T-cell (primary cell): ENCODE results near the gene BAIAP2. TPM values are rescaled to one million over a fixed set of nuclear protein-coding genes. Genes with fewer than 3 reads are reported as not detected.

ENCODE experiments used
- ATAC-seq, 4 experiments: fragments of 200-7000 bp in 3 of 4; fragments of 150-1000 bp in 1 of 4; cut with Tn5 transposase; replicated peaks in 1 of 4; 1 replicate in 3 of 4; 2 replicates in 1 of 4; pipeline ENCODE4 v1.10.0; 2021; ENCODE audit warnings: moderate library complexity in 3 of 4, mild to moderate bottlenecking in 2 of 4, moderate number of reproducible peaks in 1 of 4
- CTCF ChIA-PET, 2 donors: fragments of 300-600 bp; sonication (Branson Sonifier 250); formaldehyde crosslinking; loops; one replicate each; lab custom pipeline; 2022; ENCODE audit warnings: antibody characterized with exemption in 2 of 2; lab: Charles Lee
- POLR2A ChIA-PET, 2 donors: fragments of 300-600 bp; sonication (Branson Sonifier 250); formaldehyde crosslinking; loops; one replicate each; lab custom pipeline; 2022; ENCODE audit warnings: antibody characterized with exemption in 2 of 2; lab: Charles Lee
- DNase-seq, 35 experiments: peaks; one replicate each; pipeline versions ENCODE4 v3.0.0 to v3.0.0-alpha.2; 2013 to 2023
- H3K27ac ChIP-seq: one replicate; pipeline ENCODE4 v1.5.1; 2013; ENCODE audit warnings: low read length
- H3K27me3 ChIP-seq, 2 experiments: replicated peaks in 1 of 2; 1 replicate in 1 of 2; 2 replicates in 1 of 2; pipeline versions ENCODE4 v1.6.1 to v1.7.0; 2013; ENCODE audit warnings: low read length in 1 of 2, mixed read lengths in 1 of 2; ENCODE audit not compliant: control insufficient read depth in 2 of 2, insufficient read depth in 2 of 2; ENCODE audit errors: extremely low read depth in 1 of 2
- H3K36me3 ChIP-seq, 2 donors: 1 replicate in 1 of 2; 2 replicates in 1 of 2; pipeline versions ENCODE4 v1.6.1 to v1.7.0; 2013; ENCODE audit warnings: low read length in 1 of 2; ENCODE audit not compliant: control insufficient read depth in 2 of 2, insufficient read depth in 1 of 2; ENCODE audit errors: extremely low read depth in 1 of 2
- H3K4me1 ChIP-seq, 2 experiments: 1 replicate in 1 of 2; 2 replicates in 1 of 2; pipeline versions ENCODE4 v1.6.1 to v1.7.0; 2013; ENCODE audit warnings: low read length in 2 of 2, mixed read lengths in 1 of 2; ENCODE audit not compliant: insufficient read depth in 2 of 2, control insufficient read depth in 1 of 2; ENCODE audit errors: extremely low read depth in 1 of 2
- H3K4me3 ChIP-seq, 2 donors: 1 replicate in 1 of 2; 2 replicates in 1 of 2; pipeline versions ENCODE4 v1.5.1 to v1.7.0; 2013; ENCODE audit warnings: mild to moderate bottlenecking in 2 of 2, low read length in 1 of 2, moderate library complexity in 1 of 2; ENCODE audit not compliant: control insufficient read depth in 1 of 2; ENCODE audit errors: extremely low read depth in 1 of 2
- H3K9me3 ChIP-seq: 2 replicates; pipeline ENCODE4 v1.7.0; 2013
- H3K27ac Mint-ChIP-seq, 2 donors: one replicate each; pipeline ENCODE4 v1.8.0; 2020 to 2021; ENCODE audit warnings: mild to moderate bottlenecking in 2 of 2, mixed read lengths in 2 of 2
- H3K27me3 Mint-ChIP-seq, 2 donors: one replicate each; pipeline ENCODE4 v1.8.0; 2021 to 2022; ENCODE audit warnings: mixed read lengths in 2 of 2
- H3K36me3 Mint-ChIP-seq: one replicate; pipeline ENCODE4 v1.8.0; 2021; ENCODE audit warnings: mixed read lengths
- H3K4me1 Mint-ChIP-seq, 3 donors: one replicate each; pipeline ENCODE4 v1.8.0; 2020 to 2022; ENCODE audit warnings: mixed read lengths in 3 of 3, mild to moderate bottlenecking in 1 of 3
- H3K4me3 Mint-ChIP-seq, 3 donors: one replicate each; pipeline ENCODE4 v1.8.0; 2020 to 2022; ENCODE audit warnings: mild to moderate bottlenecking in 3 of 3, mixed read lengths in 3 of 3, moderate library complexity in 3 of 3
- H3K9me3 Mint-ChIP-seq, 3 donors: one replicate each; pipeline ENCODE4 v1.8.0; 2020 to 2022; ENCODE audit warnings: mixed read lengths in 3 of 3
- WGBS: methylation state at CpG from one replicate; pipeline ENCODE4 v1.1.5; 2013; ENCODE audit warnings: missing lambda C conversion rate; ENCODE audit not compliant: insufficient coverage; 5-methylcytosine and 5-hydroxymethylcytosine counted together
- total RNA-seq, 35 experiments: library from RNA in 6 of 35; stranded (reverse) in 6 of 35; fragments of 120-200 nt in 1 of 35; gene quantifications; one replicate each; pipeline versions ENCODE4 v1.2.1 to v1.2.4 and lab custom pipeline; 2013 to 2026

Gene BAIAP2
- total RNA-seq, 5 donors from 2014 or later (not counting 1 experiment from before 2014, with no cell fraction given): 6.3 to 12.0 (median 10.1) TPM

GRCh38 chr17:81071761-81072741 is 37.1 kb downstream of the BAIAP2 start:
- no peaks in the 10 kb centered on the region for H3K4me1 ChIP-seq
- H3K27ac ChIP-seq: no peak overlapping the region
- no peaks in the 10 kb centered on the region for H3K36me3 ChIP-seq
- no peaks in the 10 kb centered on the region for H3K27me3 ChIP-seq
- H3K27ac Mint-ChIP-seq: no peak overlapping the region
- no peak overlapping the region for H3K4me3 ChIP-seq
- H3K9me3 ChIP-seq: no peaks in the 10 kb centered on the region
- DNase-seq: no peak
- no peaks in the 10 kb centered on the region for H3K36me3 Mint-ChIP-seq
- POLR2A ChIA-PET: no interaction called here
- CTCF ChIA-PET: no interaction called here
- no peak for ATAC-seq
- no peaks in the 10 kb centered on the region for H3K27me3 Mint-ChIP-seq
- no peak overlapping the region for H3K4me3 Mint-ChIP-seq
- H3K9me3 Mint-ChIP-seq: no peaks in the 10 kb centered on the region
- 86% methylated on average over 26 of the region's 39 CpGs for WGBS
- H3K4me1 Mint-ChIP-seq: no peaks in the 10 kb centered on the region

GRCh38 chr17:81073967-81074839 is 39.3 kb downstream of the BAIAP2 start:
- H3K27me3 ChIP-seq: no peaks in the 10 kb centered on the region
- DNase-seq (no peak), ATAC-seq (no peak)
- CTCF ChIA-PET: no interaction called here
- no peak overlapping the region for H3K4me3 Mint-ChIP-seq
- no peaks in the 10 kb centered on the region for H3K9me3 Mint-ChIP-seq
- no peaks in the 10 kb centered on the region for H3K4me1 Mint-ChIP-seq
- H3K27me3 Mint-ChIP-seq: no peaks in the 10 kb centered on the region
- POLR2A ChIA-PET: no interaction called here
- no peaks in the 10 kb centered on the region for H3K9me3 ChIP-seq
- H3K4me1 ChIP-seq: peaks cover 0 to 7% of the 10 kb centered on the region in 2 experiments
- no peaks in the 10 kb centered on the region for H3K36me3 ChIP-seq
- no peak overlapping the region for H3K27ac Mint-ChIP-seq
- WGBS: 91% methylated on average over 42 of the region's 42 CpGs
- no peak overlapping the region for H3K4me3 ChIP-seq
- H3K27ac ChIP-seq: no peak overlapping the region
- H3K36me3 Mint-ChIP-seq: no peaks in the 10 kb centered on the region

- Histone ChIP-seq H3K4me1 (peaks cover 0 to 9% of the 10 kb centered on the region in 2 experiments), H3K36me3 (no peaks in the 10 kb centered on the region), H3K4me3 (no peak overlapping the region), H3K27ac (no peak overlapping the region), H3K27me3 (no peaks in the 10 kb centered on the region), H3K9me3 (no peaks in the 10 kb centered on the region)
- DNase-seq: no peak
- ChIA-PET POLR2A (no interaction called here), CTCF (no interaction called here)
- ATAC-seq: no peak
- Mint-ChIP-seq H3K4me3 (no peak overlapping the region), H3K4me1 (no peaks in the 10 kb centered on the region), H3K27me3 (no peaks in the 10 kb centered on the region), H3K9me3 (no peaks in the 10 kb centered on the region), H3K36me3 (no peaks in the 10 kb centered on the region), H3K27ac (no peak overlapping the region)
- WGBS: 70% methylated on average over 8 of the region's 8 CpGs
Observed at GRCh38 chr17:81074875-81075274, 39.9 kb downstream of the BAIAP2 start.

DNA sequence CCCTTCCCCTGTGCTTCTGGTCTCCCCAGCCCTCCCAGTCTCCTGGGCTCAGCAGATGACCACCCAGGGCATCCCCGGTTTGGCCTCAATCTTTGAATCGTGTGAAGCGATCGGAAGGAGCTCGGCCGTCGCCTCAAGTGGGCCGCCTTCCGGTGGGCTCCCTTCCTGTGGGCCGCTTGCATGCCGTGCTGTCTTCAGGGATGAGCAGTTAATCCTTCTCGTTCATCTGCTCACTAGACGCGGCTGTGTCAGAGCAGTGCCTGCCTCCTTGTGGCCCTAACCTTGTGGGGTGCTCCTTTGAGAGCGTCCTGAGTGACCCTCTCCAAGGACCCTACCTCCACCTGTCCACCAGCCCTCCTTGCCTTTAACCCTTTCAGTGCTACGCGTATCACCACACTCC is 40.4 kb downstream of the BAIAP2 start:
- H3K4me3 Mint-ChIP-seq: no peak overlapping the region
- POLR2A ChIA-PET: interaction anchor here in 1 of 2 donors (0.5 kb wide), 1 partner anchor 447 kb away, joined by 5 read pairs; no protein-coding TSS in a partner anchor
- Histone ChIP-seq H3K27me3 (no peaks in the 10 kb centered on the region), H3K4me1 (peaks cover 0 to 11% of the 10 kb centered on the region in 2 experiments), H3K9me3 (no peaks in the 10 kb centered on the region), H3K27ac (no peak overlapping the region), H3K36me3 (no peaks in the 10 kb centered on the region), H3K4me3 (no peak overlapping the region)
- ATAC-seq: no peak
- no peak for DNase-seq
- H3K4me1 Mint-ChIP-seq: no peaks in the 10 kb centered on the region
- CTCF ChIA-PET: no interaction called here
- 89% methylated on average over 17 of the region's 17 CpGs for WGBS
- no peaks in the 10 kb centered on the region for H3K36me3 Mint-ChIP-seq
- H3K27me3 Mint-ChIP-seq: no peaks in the 10 kb centered on the region
- H3K9me3 Mint-ChIP-seq: no peaks in the 10 kb centered on the region
- H3K27ac Mint-ChIP-seq: no peak overlapping the region

DNA sequence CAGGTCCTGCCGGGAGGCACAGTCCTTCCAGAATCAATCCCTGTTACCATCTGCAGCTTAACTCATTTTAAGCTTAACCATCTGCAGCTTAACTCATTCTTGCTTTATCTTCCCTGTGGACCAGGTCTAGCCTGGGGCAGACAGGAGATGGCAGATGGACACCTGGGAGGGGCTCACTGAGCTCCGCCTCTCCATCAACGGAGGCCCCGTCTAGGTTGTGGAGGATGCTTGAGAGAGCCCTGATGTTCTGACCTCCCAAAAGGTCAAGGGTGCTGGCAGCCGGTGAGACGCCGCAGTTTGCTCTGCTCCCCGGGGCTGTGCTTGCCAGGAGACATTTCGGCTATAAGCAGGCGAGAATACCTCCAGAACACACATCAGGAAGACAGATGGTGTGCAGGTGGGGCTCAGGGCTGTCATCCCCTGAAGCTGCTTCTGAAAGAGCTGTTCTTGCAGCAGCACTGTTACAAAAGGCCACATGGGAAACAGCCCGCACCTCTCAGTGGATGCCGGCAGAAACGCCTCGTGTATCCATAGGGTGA is 41.3 kb downstream of the BAIAP2 start:
- DNase-seq (no peak), ATAC-seq (no peak)
- Mint-ChIP-seq H3K27me3 (no peaks in the 10 kb centered on the region), H3K27ac (no peak overlapping the region), H3K4me1 (no peaks in the 10 kb centered on the region), H3K4me3 (no peak overlapping the region), H3K36me3 (no peaks in the 10 kb centered on the region), H3K9me3 (no peaks in the 10 kb centered on the region)
- ChIA-PET CTCF (no interaction called here), POLR2A (no interaction called here)
- Histone ChIP-seq H3K36me3 (no peaks in the 10 kb centered on the region), H3K4me1 (peaks cover 0 to 11% of the 10 kb centered on the region in 2 experiments), H3K9me3 (no peaks in the 10 kb centered on the region), H3K27ac (no peak overlapping the region), H3K27me3 (no peaks in the 10 kb centered on the region), H3K4me3 (no peak overlapping the region)
- WGBS: 76% methylated on average over 8 of the region's 14 CpGs
